COLO668 (cell line): Measurements from ENCODE around the gene LIG1.
"Not testable (repeated sequence)": the region's sequence is repeated elsewhere in the genome, so short reads cannot be mapped to it uniquely, and the experiment has no call there.

Source experiments
- DNase-seq: peaks from one replicate; lab custom pipeline; 2025; ENCODE audit not compliant: unreplicated experiment; lab: John Stamatoyannopoulos, UW

Gene LIG1

DNA sequence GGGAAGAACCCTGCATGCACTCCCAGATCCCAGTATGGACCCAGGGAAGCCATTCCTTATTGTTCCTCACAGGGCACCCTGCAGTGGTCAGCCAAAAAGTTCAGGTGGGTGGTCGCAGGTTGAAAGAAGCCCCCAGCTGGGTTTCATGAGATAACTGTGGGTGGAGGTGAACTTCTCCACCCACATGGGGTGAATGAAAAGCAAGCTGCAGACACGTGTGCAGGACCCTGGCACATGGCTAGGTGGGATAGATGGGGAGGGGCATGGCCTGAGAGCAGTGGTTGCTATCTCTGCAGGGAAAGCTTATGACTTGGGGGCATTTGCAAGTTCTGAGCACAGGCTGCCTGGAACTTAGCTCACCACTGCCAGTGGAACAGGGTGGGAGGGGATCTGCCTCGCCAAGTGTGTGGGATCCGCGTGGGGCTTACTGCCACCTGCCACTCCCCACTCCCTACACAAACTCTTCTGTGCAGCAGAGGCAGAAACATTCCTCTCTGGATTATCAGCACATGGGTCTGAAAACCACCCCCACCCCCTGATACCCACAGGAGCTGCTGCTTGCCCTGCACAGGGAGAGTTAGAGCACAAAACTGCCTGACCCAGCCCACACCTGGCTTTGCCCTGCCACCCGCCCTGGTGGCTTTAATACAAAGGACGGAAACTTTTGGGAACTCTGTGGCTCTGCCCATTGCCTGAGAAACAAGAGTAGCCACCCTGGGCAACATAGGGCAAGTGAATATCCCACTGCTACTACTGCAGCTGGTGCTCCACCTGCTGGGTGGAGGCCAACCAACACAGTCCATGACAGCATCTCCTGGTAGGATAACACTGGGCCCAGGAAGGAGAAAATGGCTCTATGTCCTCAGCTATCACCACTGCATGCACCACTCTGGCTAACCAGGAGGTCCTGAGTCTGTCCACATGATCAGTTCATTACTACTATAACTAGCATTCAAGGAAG, 84.0 kb downstream of the LIG1 start:
- no peak for DNase-seq

DNA sequence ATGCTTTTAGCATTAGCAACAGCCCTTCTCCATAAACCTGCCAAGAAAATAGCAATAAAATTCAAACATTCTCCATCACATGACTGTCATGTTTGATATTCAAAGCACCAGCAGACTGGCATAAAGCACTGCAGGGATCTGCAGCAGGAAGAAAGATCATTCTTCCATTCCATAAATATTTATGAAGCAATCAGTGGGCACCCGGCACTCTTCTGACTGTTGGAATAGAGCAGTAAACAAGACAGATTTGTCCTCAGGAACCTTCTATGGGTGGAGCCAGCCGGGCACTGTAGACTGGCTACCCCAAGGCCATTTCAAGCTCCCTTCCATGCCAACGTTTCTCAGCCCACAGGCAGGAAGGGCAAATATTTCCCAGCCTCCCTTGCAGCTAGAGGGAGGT, 85.1 kb downstream of the LIG1 start:
- DNase-seq = no peak

DNA sequence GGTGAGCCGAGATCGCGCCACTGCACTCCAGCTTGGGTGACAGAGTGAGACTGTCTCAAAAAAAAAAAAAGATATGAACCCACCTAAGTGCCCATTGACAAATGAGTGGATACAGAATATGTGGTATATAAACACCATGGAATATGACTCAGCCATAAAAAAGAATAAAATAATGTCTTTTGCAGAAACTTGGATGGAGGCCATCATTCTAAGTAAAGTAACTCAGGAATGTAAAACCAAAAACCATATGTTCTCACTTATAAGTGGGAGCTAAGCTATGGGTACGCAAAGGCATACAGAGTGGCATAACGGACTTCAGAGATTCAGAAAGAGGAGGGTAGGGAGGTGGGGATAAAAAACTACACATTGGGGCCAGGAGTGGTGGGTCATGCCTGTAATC, 89.0 kb downstream of the LIG1 start:
- DNase-seq = no peak

DNA sequence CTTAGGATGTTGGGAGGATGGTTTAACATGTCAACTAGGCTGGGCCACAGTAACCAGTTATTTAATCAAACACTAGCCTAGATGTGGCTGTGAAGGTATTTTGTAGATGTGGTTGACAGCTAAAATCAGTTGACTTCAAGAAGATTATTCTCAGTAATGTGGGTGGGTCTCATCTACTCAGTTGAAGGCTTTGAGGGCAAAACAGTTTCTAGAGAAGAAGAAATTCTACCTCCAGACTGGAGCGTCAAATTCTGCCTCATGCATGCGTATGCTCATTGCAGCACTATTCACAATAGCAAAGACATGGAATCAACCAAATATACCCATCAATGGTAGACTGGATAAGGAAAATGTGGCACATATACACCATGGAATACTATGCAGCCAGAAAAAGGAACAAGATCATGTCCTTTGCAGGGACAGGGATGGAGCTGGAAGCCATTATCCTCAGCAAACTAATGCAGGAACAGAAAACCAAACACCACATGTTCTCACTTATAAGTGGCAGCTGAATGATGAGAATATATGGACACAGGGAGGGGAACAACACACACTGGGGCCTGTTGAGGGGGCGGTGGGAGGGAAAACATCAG, 99.9 kb downstream of the LIG1 start:
- DNase-seq = not testable (repeated sequence)

DNA sequence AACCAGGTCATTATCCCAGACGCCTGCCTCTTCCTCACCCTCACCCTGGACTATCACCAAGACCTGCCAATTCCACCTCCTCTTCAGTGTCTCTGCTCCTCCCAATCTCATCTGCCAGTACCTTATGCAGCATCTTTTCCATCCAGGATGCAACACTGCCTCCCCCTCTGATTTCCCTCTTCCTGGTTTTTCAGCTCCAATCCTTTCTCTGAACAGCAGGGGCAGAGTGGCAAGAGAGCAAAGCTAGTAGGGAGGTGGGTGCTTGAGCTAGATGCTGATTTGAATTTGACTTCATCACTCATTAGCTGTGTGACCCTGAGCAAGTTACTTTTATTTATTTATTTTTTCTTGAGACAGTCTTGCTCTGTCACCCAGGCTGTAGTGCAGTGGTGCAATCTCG, 100.7 kb downstream of the LIG1 start:
- no peak for DNase-seq
